Measurements from ENCODE around the gene CEACAM3. TPM values are rescaled to one million over a fixed set of nuclear protein-coding genes. Genes with fewer than 3 reads are reported as not detected.

The CEACAM3 gene
- not detected in 2 replicates for total RNA-seq (2014; rRNA removed; shearing (Covaris generic))

DNA sequence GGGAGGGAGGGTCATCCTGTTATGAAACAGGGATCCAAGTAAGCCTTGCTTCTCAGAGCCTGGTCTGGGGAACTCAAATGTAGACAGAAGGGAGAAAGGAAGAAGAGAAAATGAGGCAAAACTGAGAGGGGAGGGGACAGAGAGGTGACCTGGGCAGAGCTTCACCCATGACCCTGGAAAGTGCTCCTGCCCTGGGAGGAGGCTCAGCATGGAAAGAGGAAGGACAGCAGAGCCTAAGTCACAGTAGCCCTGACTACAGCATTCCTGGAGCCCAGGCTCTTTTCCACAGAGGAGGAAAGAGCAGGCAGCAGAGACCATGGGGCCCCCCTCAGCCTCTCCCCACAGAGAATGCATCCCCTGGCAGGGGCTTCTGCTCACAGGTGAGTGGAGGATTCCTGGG, at the start of gene CEACAM3:
TSS of gene CEACAM3 (plus strand) at position 226 of the 400 bp plus-strand sequence. CDS start at position 317, 91 bp downstream.

DNA sequence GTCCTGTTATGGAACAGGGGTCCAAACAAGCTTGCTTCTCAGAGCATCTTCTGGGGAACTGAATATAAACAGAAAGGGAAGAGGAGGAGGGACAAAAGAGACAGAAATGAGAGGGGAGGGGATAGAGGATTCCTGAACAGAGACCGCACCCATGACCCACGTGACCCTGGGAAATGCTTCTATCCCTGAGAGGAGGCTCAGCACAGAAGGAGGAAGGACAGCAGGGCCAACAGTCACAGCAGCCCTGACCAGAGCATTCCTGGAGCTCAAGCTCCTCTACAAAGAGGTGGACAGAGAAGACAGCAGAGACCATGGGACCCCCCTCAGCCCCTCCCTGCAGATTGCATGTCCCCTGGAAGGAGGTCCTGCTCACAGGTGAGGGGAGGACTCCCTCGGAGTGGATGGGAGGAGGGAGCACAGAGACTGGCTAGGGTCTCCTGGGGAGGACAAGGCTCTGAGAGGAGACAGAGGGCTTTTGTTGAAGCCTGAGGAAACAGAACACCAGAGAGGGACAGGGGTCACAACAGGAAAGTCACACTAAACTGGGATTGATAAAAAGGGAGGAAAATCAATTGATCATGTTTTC, 41.0 kb upstream of the CEACAM3 start, which contains the start of gene CEACAM6:
TSS of gene CEACAM6 (plus strand) at position 203 of the 586 bp plus-strand sequence. CDS start at position 312, 109 bp downstream.

DNA sequence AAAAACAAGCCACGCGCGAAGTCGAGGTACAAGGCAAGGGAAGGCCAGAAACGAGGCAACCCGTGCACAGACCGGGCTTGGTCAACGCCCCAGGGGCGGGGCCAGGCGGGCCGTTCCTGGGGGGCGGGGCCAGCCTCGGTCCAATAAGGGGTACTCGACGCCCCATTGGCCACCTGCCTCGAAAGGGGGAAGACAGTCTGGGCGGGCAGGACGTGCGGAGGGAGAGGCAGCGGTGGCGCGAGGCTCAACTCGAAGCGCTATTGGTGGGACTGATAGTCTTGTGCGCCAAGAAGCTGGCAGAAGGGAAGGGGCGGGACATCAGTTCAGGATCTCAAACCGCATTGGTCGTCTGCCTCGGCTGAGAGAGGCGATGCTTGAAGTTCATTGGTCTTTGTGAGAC, 48.2 kb downstream of the CEACAM3 start, which contains the start of gene LYPD4:
TSS of gene LYPD4 (minus strand) at position 83 of the 400 bp plus-strand sequence. CDS start 5,398 bp downstream, outside the sequence.

DNA sequence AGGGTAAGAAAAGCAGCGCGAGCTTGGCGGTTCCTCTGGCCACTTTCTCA, 48.4 kb downstream of the CEACAM3 start, which contains the start of gene DMRTC2:
TSS of gene DMRTC2 (plus strand) at position 42 of the 50 bp plus-strand sequence. CDS start 2,387 bp downstream, outside the sequence.

DNA sequence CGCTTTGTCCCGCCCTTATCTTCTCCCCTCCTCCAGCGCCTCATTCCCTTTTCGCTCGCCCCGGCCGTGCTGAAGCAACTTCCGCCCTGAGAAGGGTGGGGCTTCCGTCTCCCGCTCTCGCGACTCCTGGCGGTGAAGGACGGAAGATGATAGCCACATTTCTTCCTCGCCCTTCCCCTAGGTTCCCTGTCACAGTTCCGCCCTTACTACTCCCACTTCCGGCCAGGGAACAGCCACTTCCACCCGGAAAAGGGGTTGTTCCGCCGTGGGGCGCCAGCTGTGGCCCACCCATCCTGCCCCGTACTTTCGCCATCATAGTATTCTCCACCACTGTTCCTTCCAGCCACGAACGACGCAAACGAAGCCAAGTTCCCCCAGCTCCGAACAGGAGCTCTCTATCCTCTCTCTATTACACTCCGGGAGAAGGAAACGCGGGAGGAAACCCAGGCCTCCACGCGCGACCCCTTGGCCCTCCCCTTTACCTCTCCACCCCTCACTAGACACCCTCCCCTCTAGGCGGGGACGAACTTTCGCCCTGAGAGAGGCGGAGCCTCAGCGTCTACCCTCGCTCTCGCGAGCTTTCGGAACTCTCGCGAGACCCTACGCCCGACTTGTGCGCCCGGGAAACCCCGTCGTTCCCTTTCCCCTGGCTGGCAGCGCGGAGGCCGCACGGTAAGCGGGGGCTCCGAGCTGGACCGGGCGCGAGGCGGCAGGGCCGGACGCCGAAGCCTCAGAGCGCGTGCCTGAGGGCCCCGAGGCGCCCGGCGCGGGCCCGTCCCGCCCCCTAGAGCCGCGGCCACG, 63.4 kb downstream of the CEACAM3 start, which contains the start of gene RPS19:
TSS of gene RPS19 (plus strand) at position 638 of the 801 bp plus-strand sequence. CDS start 520 bp downstream, outside the sequence.

Other genes with a start within 250 kb of the CEACAM3 start
- gene CEACAM21, start 220.4 kb upstream of the CEACAM3 start, total RNA-seq (2014; rRNA removed; shearing (Covaris generic)) = not detected in 2 replicates
- gene CEACAM4, start 169.5 kb upstream of the CEACAM3 start, total RNA-seq (2014; rRNA removed; shearing (Covaris generic)) = not detected in 2 replicates
- gene CEACAM7, start 108.3 kb upstream of the CEACAM3 start, total RNA-seq (2014; rRNA removed; shearing (Covaris generic)) = not detected in 2 replicates
- gene CEACAM5, start 88.0 kb upstream of the CEACAM3 start, total RNA-seq (2014; rRNA removed; shearing (Covaris generic)) = not detected in 2 replicates
- gene CEACAM6, start 41.1 kb upstream of the CEACAM3 start, total RNA-seq (2014; rRNA removed; shearing (Covaris generic)) = not detected in 2 replicates
- not detected in 2 replicates for gene LYPD4, start 48.1 kb downstream of the CEACAM3 start, total RNA-seq (2014; rRNA removed; shearing (Covaris generic))
- gene DMRTC2, start 48.5 kb downstream of the CEACAM3 start, total RNA-seq (2014; rRNA removed; shearing (Covaris generic)) = not detected in 2 replicates
- 2,531 and 2,844 TPM in 2 replicates for gene RPS19, start 63.7 kb downstream of the CEACAM3 start, total RNA-seq (2014; rRNA removed; shearing (Covaris generic))
- gene CD79A, start 80.7 kb downstream of the CEACAM3 start, total RNA-seq (2014; rRNA removed; shearing (Covaris generic)) = not detected in 2 replicates
- gene ARHGEF1, start 86.6 kb downstream of the CEACAM3 start, total RNA-seq (2014; rRNA removed; shearing (Covaris generic)) = 151 and 166 TPM in 2 replicates
- not detected in 2 replicates for gene ERFL, start 131.9 kb downstream of the CEACAM3 start, total RNA-seq (2014; rRNA removed; shearing (Covaris generic))
- gene RABAC1, start 162.7 kb downstream of the CEACAM3 start, total RNA-seq (2014; rRNA removed; shearing (Covaris generic)) = 87.1 and 95.0 TPM in 2 replicates
- not detected in 2 replicates for gene ATP1A3, start 197.6 kb downstream of the CEACAM3 start, total RNA-seq (2014; rRNA removed; shearing (Covaris generic))